HepG2 (cell line): ENCODE measurements around the gene CHST14. TPM values are rescaled to one million over a fixed set of nuclear protein-coding genes. Genes with fewer than 3 reads are reported as not detected.

Source experiments
- BCLAF1 ChIP-seq: fragments of 450-650 bp; IDR thresholded peaks from 2 replicates; pipeline ENCODE4 v1.6.1; 2017; ENCODE audit warnings: mild to moderate bottlenecking
- BHLHE40 ChIP-seq: IDR thresholded peaks from 2 replicates; pipeline ENCODE4 v1.6.1; 2011; ENCODE audit warnings: low read length, improper control_type of control experiment
- DBP ChIP-seq: sonication (generic); formaldehyde crosslinking; IDR thresholded peaks from 2 replicates; pipeline ENCODE4 v1.4.0; 2020; ENCODE audit warnings: missing genetic modification reagents; ENCODE audit errors: not compliant biosample characterization
- FUBP1 ChIP-seq: sonication (generic); formaldehyde crosslinking; IDR thresholded peaks from 2 replicates; pipeline ENCODE4 v1.5.1; 2020; ENCODE audit warnings: missing genetic modification reagents, mild to moderate bottlenecking, borderline replicate concordance
- GZF1 ChIP-seq: sonication (generic); formaldehyde crosslinking; IDR thresholded peaks from 2 replicates; pipeline ENCODE4 v1.5.1; 2020; ENCODE audit warnings: mild to moderate bottlenecking, missing genetic modification reagents
- MEIS1 ChIP-seq: sonication (generic); formaldehyde crosslinking; IDR thresholded peaks from 2 replicates; pipeline ENCODE4 v1.9.0; 2021; ENCODE audit warnings: mild to moderate bottlenecking, missing genetic modification reagents, moderate library complexity, borderline replicate concordance
- NFATC3 ChIP-seq: sonication (generic); formaldehyde crosslinking; IDR thresholded peaks from 2 replicates; pipeline ENCODE4 v1.5.1; 2020; ENCODE audit warnings: mild to moderate bottlenecking, missing genetic modification reagents
- REPIN1 ChIP-seq: sonication (generic); formaldehyde crosslinking; IDR thresholded peaks from 2 replicates; pipeline ENCODE4 v1.8.0; 2022; ENCODE audit warnings: missing genetic modification reagents, low read depth, mild to moderate bottlenecking, borderline replicate concordance
- RXRA ChIP-seq: sonication (generic); formaldehyde crosslinking; IDR thresholded peaks from 2 replicates; pipeline ENCODE4 v1.5.1; 2020; ENCODE audit warnings: missing genetic modification reagents
- SOX6 ChIP-seq, 2 experiments: fragments of 450-650 bp in 1 of 2; sonication (generic) in 1 of 2; formaldehyde crosslinking in 1 of 2; IDR thresholded peaks; 2 replicates each; pipeline versions ENCODE4 v1.4.0 to v1.6.1; 2017 to 2020; ENCODE audit warnings: antibody characterized with exemption in 1 of 2, mild to moderate bottlenecking in 1 of 2, missing genetic modification reagents in 1 of 2
- SUZ12 ChIP-seq: fragments of 150-350 bp; IDR thresholded peaks from 2 replicates; pipeline ENCODE4 v1.6.1; 2014; ENCODE audit warnings: low read depth, low read length
- THRA ChIP-seq: sonication (generic); formaldehyde crosslinking; IDR thresholded peaks from 2 replicates; pipeline ENCODE4 v1.4.0; 2020; ENCODE audit warnings: missing genetic modification reagents, borderline replicate concordance
- ZNF569 ChIP-seq: sonication (generic); formaldehyde crosslinking; IDR thresholded peaks from 2 replicates; pipeline ENCODE4 v1.5.0; 2020; ENCODE audit warnings: mild to moderate bottlenecking, missing genetic modification reagents, moderate library complexity, borderline replicate concordance
- ZNF670 ChIP-seq: sonication (generic); formaldehyde crosslinking; IDR thresholded peaks from 2 replicates; pipeline ENCODE4 v1.8.0; 2022; ENCODE audit warnings: mild to moderate bottlenecking, missing genetic modification reagents, borderline replicate concordance
- ZNF710 ChIP-seq: sonication (generic); formaldehyde crosslinking; IDR thresholded peaks from 2 replicates; pipeline ENCODE4 v1.5.0; 2020; ENCODE audit warnings: mild to moderate bottlenecking, missing genetic modification reagents, borderline replicate concordance
- ZXDC ChIP-seq: sonication (generic); formaldehyde crosslinking; IDR thresholded peaks from 2 replicates; pipeline ENCODE4 v1.5.0; 2020; ENCODE audit warnings: mild to moderate bottlenecking, missing genetic modification reagents
- polyA plus RNA-seq, 8 experiments: library from polyadenylated mRNA; depleted of rRNA in 3 of 8; stranded (reverse) in 7 of 8; unstranded in 1 of 8; fragments of >200 nt; fragmentation: Illumina TruSeq in 4 of 8; extraction: Trizol in 4 of 8; gene quantifications; 2 replicates each; pipeline versions ENCODE4 v1.2.1 to v1.2.3, GENCODE V29; 2011 to 2016; ENCODE audit warnings: low read depth in 4 of 8, missing spikeins in 1 of 8, mixed read lengths in 1 of 8; ENCODE audit not compliant: insufficient read depth in 1 of 8
- total RNA-seq, 5 experiments: library from RNA; depleted of rRNA; stranded (reverse); fragments of >200 nt; fragmentation: Illumina TruSeq; extraction: Trizol; gene quantifications; 2 replicates each; pipeline ENCODE4 v1.2.3, GENCODE V29; 2016; ENCODE audit warnings: low read depth in 1 of 5

CHST14 gene
- total and polyA plus RNA-seq, 2 of the 13 experiments (the other 11 are each of a cell fraction or from before 2014, with no cell fraction given), result 8.9 to 12.4 TPM

- TF ChIP-seq DBP (CRISPR knock-in tag), result no peak
- no peak for TF ChIP-seq ZXDC (CRISPR knock-in tag)
- no peak for TF ChIP-seq ZNF569
- no peak for TF ChIP-seq BHLHE40
- 0 out of 2 replicates have a peak, but pooled peaks have one; percentile 35 for TF ChIP-seq ZNF710
- TF ChIP-seq ZNF670 (CRISPR knock-in tag), result no peak
- 0 out of 2 replicates have a peak, but pooled peaks have one; percentile 16 for TF ChIP-seq THRA (CRISPR knock-in tag)
- TF ChIP-seq REPIN1 (CRISPR knock-in tag), result peak; percentile 27; the same call in 1 of the 2 replicates
- TF ChIP-seq RXRA (CRISPR knock-in tag), result 0 out of 2 replicates have a peak, but pooled peaks have one; percentile 23
- no peak for TF ChIP-seq MEIS1 (CRISPR knock-in tag)
- TF ChIP-seq GZF1 (CRISPR knock-in tag), result no peak
- no peak for TF ChIP-seq SOX6 (IDR thresholded peaks at IDR 0.05)
- TF ChIP-seq SOX6 (CRISPR knock-in tag; IDR thresholded peaks at IDR 0.05), result peak; percentile 51; the same call in 1 of the 2 replicates
- TF ChIP-seq FUBP1 (CRISPR knock-in tag), result no peak
- TF ChIP-seq NFATC3, result no peak
- no peak for TF ChIP-seq BCLAF1
- no peak for TF ChIP-seq SUZ12
Observed at GRCh38 chr15:40506964-40507571, 36.3 kb downstream of the CHST14 start (continued).
